IPS DF 6.9 (cell line): ENCODE results near the gene RNF183.

ENCODE experiments used
- DNase-seq: peaks from one replicate; pipeline ENCODE4 v3.0.0-alpha.2; 2013; ENCODE audit warnings: low read depth, low spot score
- H3K27ac ChIP-seq: one replicate; pipeline ENCODE4 v1.5.1; 2013; ENCODE audit warnings: low read length, control low read depth
- H3K27me3 ChIP-seq: 2 replicates; pipeline ENCODE4 v1.6.1; 2013; ENCODE audit warnings: mild to moderate bottlenecking, low read length; ENCODE audit not compliant: control insufficient read depth, insufficient read depth
- H3K36me3 ChIP-seq: 2 replicates; pipeline ENCODE4 v1.6.1; 2013; ENCODE audit warnings: low read length; ENCODE audit not compliant: control insufficient read depth, insufficient read depth
- H3K4me1 ChIP-seq: 2 replicates; pipeline ENCODE4 v1.6.1; 2013; ENCODE audit warnings: low read length; ENCODE audit not compliant: control insufficient read depth, insufficient read depth
- H3K4me3 ChIP-seq: 2 replicates; pipeline ENCODE4 v1.5.1; 2013; ENCODE audit warnings: mild to moderate bottlenecking, low read length
- H3K9me3 ChIP-seq: 2 replicates; pipeline ENCODE4 v1.6.1; 2013; ENCODE audit warnings: low read length, inconsistent platforms; ENCODE audit not compliant: control insufficient read depth, insufficient read depth
- WGBS: extraction: QIAGEN DNeasy Blood & Tissue Kit; methylation state at CpG from one replicate; pipeline ENCODE4 v1.1.7; 2013; ENCODE audit warnings: mixed read lengths, missing lambda C conversion rate; ENCODE audit not compliant: insufficient read length, insufficient coverage; 5-methylcytosine and 5-hydroxymethylcytosine counted together

RNF183 gene

GRCh38 chr9:113343732-113344231, 40.6 kb upstream of the RNF183 start:
- Histone ChIP-seq H3K4me1 (no peaks in the 10 kb centered on the region; the same call in 1 of the 2 replicates), H3K27ac (no peak overlapping the region), H3K27me3 (peaks cover 1% of the 10 kb centered on the region), H3K36me3 (no peaks in the 10 kb centered on the region), H3K9me3 (no peaks in the 10 kb centered on the region), H3K4me3 (no peak overlapping the region)
- WGBS: no CpG with 5 or more reads among the region's 1 CpG
- no peak for DNase-seq

- Histone ChIP-seq H3K36me3 (no peaks in the 10 kb centered on the region), H3K27me3 (peaks cover 1% of the 10 kb centered on the region), H3K9me3 (no peaks in the 10 kb centered on the region), H3K4me1 (no peaks in the 10 kb centered on the region), H3K27ac (no peak overlapping the region), H3K4me3 (no peak overlapping the region)
- 100% methylated on average over 2 of the region's 9 CpGs for WGBS
- no peak for DNase-seq
Measured at GRCh38 chr9:113341712-113342410, 38.7 kb upstream of the RNF183 start.

- Histone ChIP-seq H3K4me1 (no peaks in the 10 kb centered on the region), H3K9me3 (no peaks in the 10 kb centered on the region), H3K27ac (no peak within 1 kb of the TSS), H3K4me3 (peak within 1 kb of the TSS; percentile 93), H3K27me3 (peaks cover 1% of the 10 kb centered on the region), H3K36me3 (no peaks in the 10 kb centered on the region)
- no CpG with 5 or more reads among the region's 46 CpGs for WGBS
- peak; percentile 55 for DNase-seq
Measured at GRCh38 chr9:113340011-113340699, 37.0 kb upstream of the RNF183 start, which contains the start of gene WDR31. Gene WDR31 (minus strand): TSS chr9:113340275. CDS start chr9:113332022, 8,253 bp downstream.

- no peaks in the 10 kb centered on the region for H3K4me1 ChIP-seq
- no CpG with 5 or more reads among the region's 2 CpGs for WGBS
- no peak overlapping the region for H3K27ac ChIP-seq
- no peak for DNase-seq
- no peaks in the 10 kb centered on the region for H3K9me3 ChIP-seq
- no peaks in the 10 kb centered on the region for H3K36me3 ChIP-seq
- H3K4me3 ChIP-seq: no peak overlapping the region
- H3K27me3 ChIP-seq: peaks cover 1% of the 10 kb centered on the region
Measured at GRCh38 chr9:113337714-113338113, 34.5 kb upstream of the RNF183 start.

- H3K27me3 ChIP-seq: no peaks in the 10 kb centered on the region
- no peak for DNase-seq
- no peak overlapping the region for H3K27ac ChIP-seq
- no peaks in the 10 kb centered on the region for H3K36me3 ChIP-seq
- H3K4me3 ChIP-seq: no peak overlapping the region
- H3K4me1 ChIP-seq: no peaks in the 10 kb centered on the region
- WGBS: no CpG with 5 or more reads among the region's 4 CpGs
- H3K9me3 ChIP-seq: no peaks in the 10 kb centered on the region
Measured at GRCh38 chr9:113331780-113332179, 28.6 kb upstream of the RNF183 start.

- H3K9me3 ChIP-seq: no peaks in the 10 kb centered on the region
- H3K27me3 ChIP-seq: no peaks in the 10 kb centered on the region
- H3K4me3 ChIP-seq: no peak overlapping the region
- H3K4me1 ChIP-seq: no peaks in the 10 kb centered on the region
- no peak overlapping the region for H3K27ac ChIP-seq
- no peak for DNase-seq
- no CpG with 5 or more reads among the region's 3 CpGs for WGBS
- H3K36me3 ChIP-seq: no peaks in the 10 kb centered on the region
Measured at GRCh38 chr9:113328045-113328782, 25.0 kb upstream of the RNF183 start.

GRCh38 chr9:113326230-113326629, 23.1 kb upstream of the RNF183 start:
- Histone ChIP-seq H3K9me3 (no peaks in the 10 kb centered on the region), H3K27ac (no peak overlapping the region), H3K27me3 (no peaks in the 10 kb centered on the region), H3K36me3 (no peaks in the 10 kb centered on the region), H3K4me1 (no peaks in the 10 kb centered on the region), H3K4me3 (no peak overlapping the region)
- no peak for DNase-seq
- WGBS: no CpG with 5 or more reads among the region's 4 CpGs

- no peaks in the 10 kb centered on the region for H3K4me1 ChIP-seq
- DNase-seq: no peak
- no peaks in the 10 kb centered on the region for H3K36me3 ChIP-seq
- H3K27me3 ChIP-seq: no peaks in the 10 kb centered on the region
- no peaks in the 10 kb centered on the region for H3K9me3 ChIP-seq
- H3K4me3 ChIP-seq: no peak overlapping the region
- WGBS: no CpG with 5 or more reads among the region's 6 CpGs
- no peak overlapping the region for H3K27ac ChIP-seq
Measured at GRCh38 chr9:113322671-113323070, 19.5 kb upstream of the RNF183 start.

GRCh38 chr9:113320051-113320450, 16.9 kb upstream of the RNF183 start:
- no peak overlapping the region for H3K4me3 ChIP-seq
- no peaks in the 10 kb centered on the region for H3K9me3 ChIP-seq
- no peaks in the 10 kb centered on the region for H3K36me3 ChIP-seq
- no CpG with 5 or more reads among the region's 3 CpGs for WGBS
- no peak overlapping the region for H3K27ac ChIP-seq
- no peak for DNase-seq
- H3K27me3 ChIP-seq: no peaks in the 10 kb centered on the region
- no peaks in the 10 kb centered on the region for H3K4me1 ChIP-seq

- no peak for DNase-seq
- no CpG with 5 or more reads among the region's 2 CpGs for WGBS
Measured at GRCh38 chr9:113319054-113319453, 15.9 kb upstream of the RNF183 start.

More at GRCh38 chr9:113319054-113319453, 15.9 kb upstream of the RNF183 start:
- Histone ChIP-seq H3K27me3 (no peaks in the 10 kb centered on the region), H3K9me3 (no peaks in the 10 kb centered on the region), H3K4me3 (no peak overlapping the region), H3K27ac (no peak overlapping the region), H3K4me1 (no peaks in the 10 kb centered on the region), H3K36me3 (no peaks in the 10 kb centered on the region)
